ENCODE results near the gene PRRG2. TPM values are rescaled to one million over a fixed set of nuclear protein-coding genes. Genes with fewer than 3 reads are reported as not detected.
A peak's percentile ranks its signal among the peaks of the same experiment; 100 is the strongest.

The PRRG2 gene
- total and polyA plus RNA-seq, 10 of the 15 experiments (the other 5 are each of a cell fraction or from before 2014, with no cell fraction given): 0.09 to 2.1 (median 0.86) TPM

DNA sequence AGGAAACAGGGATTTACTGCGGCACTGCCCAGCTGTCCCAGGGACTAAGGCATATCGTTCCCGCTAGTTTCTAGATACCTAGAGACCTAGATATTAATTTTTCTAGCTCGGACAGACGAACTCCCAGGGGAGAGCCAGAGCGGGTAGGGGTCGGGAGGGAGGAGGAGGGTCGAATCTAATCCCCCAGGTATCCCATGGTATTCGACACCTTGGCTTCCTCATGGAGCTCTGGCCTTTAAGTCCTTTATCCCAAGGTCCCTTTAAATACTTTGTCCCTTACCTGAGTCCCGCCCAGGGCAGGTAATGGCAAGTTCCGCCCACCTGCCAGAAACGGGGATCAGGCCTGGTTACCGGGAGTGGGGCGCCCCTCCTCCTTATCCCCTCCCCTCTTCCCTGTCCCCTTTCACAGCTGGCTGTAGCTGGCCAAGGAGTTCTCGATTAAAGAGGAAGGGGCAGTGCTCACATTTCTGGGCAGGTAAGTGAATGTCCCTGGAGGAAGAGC, at the start of gene PRRG2 (continued):
- TF ChIP-seq, protein P1, sequence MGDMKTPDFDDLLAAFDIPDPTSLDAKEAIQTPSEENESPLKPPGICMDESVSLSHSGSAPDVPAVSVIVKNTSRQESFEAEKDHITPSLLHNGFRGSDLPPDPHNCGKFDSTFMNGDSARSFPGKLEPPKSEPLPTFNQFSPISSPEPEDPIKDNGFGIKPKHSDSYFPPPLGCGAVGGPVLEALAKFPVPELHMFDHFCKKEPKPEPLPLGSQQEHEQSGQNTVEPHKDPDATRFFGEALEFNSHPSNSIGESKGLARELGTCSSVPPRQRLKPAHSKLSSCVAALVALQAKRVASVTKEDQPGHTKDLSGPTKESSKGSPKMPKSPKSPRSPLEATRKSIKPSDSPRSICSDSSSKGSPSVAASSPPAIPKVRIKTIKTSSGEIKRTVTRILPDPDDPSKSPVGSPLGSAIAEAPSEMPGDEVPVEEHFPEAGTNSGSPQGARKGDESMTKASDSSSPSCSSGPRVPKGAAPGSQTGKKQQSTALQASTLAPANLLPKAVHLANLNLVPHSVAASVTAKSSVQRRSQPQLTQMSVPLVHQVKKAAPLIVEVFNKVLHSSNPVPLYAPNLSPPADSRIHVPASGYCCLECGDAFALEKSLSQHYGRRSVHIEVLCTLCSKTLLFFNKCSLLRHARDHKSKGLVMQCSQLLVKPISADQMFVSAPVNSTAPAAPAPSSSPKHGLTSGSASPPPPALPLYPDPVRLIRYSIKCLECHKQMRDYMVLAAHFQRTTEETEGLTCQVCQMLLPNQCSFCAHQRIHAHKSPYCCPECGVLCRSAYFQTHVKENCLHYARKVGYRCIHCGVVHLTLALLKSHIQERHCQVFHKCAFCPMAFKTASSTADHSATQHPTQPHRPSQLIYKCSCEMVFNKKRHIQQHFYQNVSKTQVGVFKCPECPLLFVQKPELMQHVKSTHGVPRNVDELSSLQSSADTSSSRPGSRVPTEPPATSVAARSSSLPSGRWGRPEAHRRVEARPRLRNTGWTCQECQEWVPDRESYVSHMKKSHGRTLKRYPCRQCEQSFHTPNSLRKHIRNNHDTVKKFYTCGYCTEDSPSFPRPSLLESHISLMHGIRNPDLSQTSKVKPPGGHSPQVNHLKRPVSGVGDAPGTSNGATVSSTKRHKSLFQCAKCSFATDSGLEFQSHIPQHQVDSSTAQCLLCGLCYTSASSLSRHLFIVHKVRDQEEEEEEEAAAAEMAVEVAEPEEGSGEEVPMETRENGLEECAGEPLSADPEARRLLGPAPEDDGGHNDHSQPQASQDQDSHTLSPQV (IDR thresholded peaks at IDR 0.05): no peak
- TF ChIP-seq TCF12 (IDR thresholded peaks at IDR 0.05; ENCODE audit: low read depth, low read length) (no peak), NR2F1 (conservative IDR thresholded peaks at IDR 0.05) (no peak), CHD4 (IDR thresholded peaks at IDR 0.05) (no peak), ZNF217 (IDR thresholded peaks at IDR 0.05) (no peak), ZNF24 (IDR thresholded peaks at IDR 0.05) (no peak)

DNA sequence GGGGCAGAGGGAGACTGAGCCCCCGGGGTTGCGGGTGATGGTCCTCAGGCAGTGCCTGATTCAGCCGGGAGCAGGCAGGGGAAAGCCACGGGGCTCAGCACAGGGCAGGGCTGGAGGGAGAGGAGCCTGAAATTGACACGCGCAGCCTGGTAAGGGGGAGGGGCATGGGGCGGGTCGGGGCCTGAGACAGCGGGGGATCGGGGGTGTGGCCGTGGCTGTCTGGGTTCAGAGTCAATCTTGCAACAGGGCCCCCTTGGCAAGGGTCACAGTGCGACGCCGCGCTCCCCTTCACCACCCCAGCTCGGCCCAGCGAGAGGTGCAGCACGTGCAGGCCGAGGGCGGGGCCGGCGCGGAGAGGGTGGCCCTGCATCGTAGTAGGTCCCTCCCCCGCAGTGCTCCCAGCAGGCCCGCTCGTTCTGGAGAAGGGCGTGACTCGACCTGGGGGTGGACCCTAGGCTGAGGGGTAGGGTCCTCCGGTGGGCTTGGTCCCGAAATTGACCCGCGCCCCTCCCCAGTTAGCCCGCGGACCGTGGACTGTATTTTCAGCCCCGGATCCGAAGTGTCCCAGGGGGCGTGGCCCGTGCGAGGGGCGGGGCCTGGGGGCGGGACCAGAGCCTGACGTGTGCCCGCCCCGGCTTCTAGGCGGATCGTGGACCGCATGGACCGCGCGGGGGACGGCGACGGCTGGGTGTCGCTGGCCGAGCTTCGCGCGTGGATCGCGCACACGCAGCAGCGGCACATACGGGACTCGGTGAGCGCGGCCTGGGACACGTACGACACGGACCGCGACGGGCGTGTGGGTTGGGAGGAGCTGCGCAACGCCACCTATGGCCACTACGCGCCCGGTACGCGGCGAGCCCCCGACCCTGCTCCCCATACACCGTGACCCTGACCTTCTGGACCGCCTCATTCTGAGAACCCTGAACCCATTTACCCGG, 47.3 kb upstream of the PRRG2 start:
- Histone ChIP-seq H2AFZ (ENCODE audit: control insufficient read depth, low read depth, low read length) (peak overlapping the region; percentile 95), H3K4me1 (ENCODE audit: control insufficient read depth, insufficient read depth, low read length) (peaks cover 10% of the 10 kb centered on the region), H3K27me3 (replicated peaks in 1 of 2; ENCODE audit: control insufficient read depth in 2 of 2, insufficient read depth in 2 of 2, low read length in 1 of 2) (peaks cover 2 to 4% of the 10 kb centered on the region in 2 experiments; a peak in 3 of 4 replicates), H3K4me3 (peak overlapping the region; percentile 68), H3K9ac (ENCODE audit: control insufficient read depth, insufficient read depth, low read length) (0 out of 2 replicates have a peak overlapping the region, but pooled peaks have one; percentile 27), H4K20me1 (ENCODE audit: control insufficient read depth, insufficient read depth) (no peaks in the 10 kb centered on the region), H3K9me3 (replicated peaks; ENCODE audit: control insufficient read depth, insufficient read depth, low read length) (no peaks in the 10 kb centered on the region), H3K27ac (ENCODE audit: control insufficient read depth, insufficient read depth) (no peak overlapping the region), H3K36me3 (ENCODE audit: control insufficient read depth in 2 of 2, insufficient read depth in 2 of 2, low read length in 1 of 2) (no peaks in the 10 kb centered on the region), H3K79me2 (ENCODE audit: control insufficient read depth, insufficient read depth, low read length) (no peaks in the 10 kb centered on the region), H3K4me2 (ENCODE audit: control insufficient read depth, insufficient read depth) (peak overlapping the region; percentile 98)
- peak; percentile 18 for FAIRE-seq
- intact Hi-C loops (cut with micrococcal nuclease; ENCODE audit: unreplicated experiment): no loop called here
- SMC1A ChIA-PET (ENCODE audit: uncharacterized antibody, unreplicated experiment): interaction anchor here (1.5 to 3.1 kb wide), 2 partner anchors 13 to 26 kb away, joined by 4 to 12 read pairs; no protein-coding TSS in a partner anchor
- WGBS (ENCODE audit: insufficient coverage, insufficient replicate concordance, low lambda C conversion rate, missing lambda C conversion rate): 4% methylated on average over 52 of the region's 87 CpGs
- BruUV-seq (replicated peaks): no TSS peak
- DNase-seq (ENCODE audit: low read depth, low spot score): peak; percentile 19
- CTCF ChIA-PET: interaction anchor here (1.0 to 3.5 kb wide), 11 partner anchors 13 to 116 kb away, joined by 3 to 20 read pairs (median 5); partner anchors contain the start of gene FLT3LG
- peak; percentile 95 for ATAC-seq
- in situ Hi-C loops (cut with MboI): no loop called here
- POLR2A ChIA-PET: interaction anchor here (0.5 to 0.6 kb wide), 2 partner anchors 39 to 145 kb away, joined by 5 read pairs; no protein-coding TSS in a partner anchor
- RAD21 ChIA-PET (ENCODE audit: unreplicated experiment): interaction anchor here (1.0 to 1.9 kb wide), 2 partner anchors 13 to 106 kb away, joined by 3 to 10 read pairs; partner anchors contain the start of gene RRAS
- no peak for TF ChIP-seq TARDBP (IDR thresholded peaks at IDR 0.05; ENCODE audit: borderline replicate concordance)
- TF ChIP-seq STAT1 (conservative IDR thresholded peaks at IDR 0.05): no peak
- TF ChIP-seq, protein P2, sequence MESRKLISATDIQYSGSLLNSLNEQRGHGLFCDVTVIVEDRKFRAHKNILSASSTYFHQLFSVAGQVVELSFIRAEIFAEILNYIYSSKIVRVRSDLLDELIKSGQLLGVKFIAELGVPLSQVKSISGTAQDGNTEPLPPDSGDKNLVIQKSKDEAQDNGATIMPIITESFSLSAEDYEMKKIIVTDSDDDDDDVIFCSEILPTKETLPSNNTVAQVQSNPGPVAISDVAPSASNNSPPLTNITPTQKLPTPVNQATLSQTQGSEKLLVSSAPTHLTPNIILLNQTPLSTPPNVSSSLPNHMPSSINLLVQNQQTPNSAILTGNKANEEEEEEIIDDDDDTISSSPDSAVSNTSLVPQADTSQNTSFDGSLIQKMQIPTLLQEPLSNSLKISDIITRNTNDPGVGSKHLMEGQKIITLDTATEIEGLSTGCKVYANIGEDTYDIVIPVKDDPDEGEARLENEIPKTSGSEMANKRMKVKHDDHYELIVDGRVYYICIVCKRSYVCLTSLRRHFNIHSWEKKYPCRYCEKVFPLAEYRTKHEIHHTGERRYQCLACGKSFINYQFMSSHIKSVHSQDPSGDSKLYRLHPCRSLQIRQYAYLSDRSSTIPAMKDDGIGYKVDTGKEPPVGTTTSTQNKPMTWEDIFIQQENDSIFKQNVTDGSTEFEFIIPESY (IDR thresholded peaks at IDR 0.05): no peak
- no peak for TF ChIP-seq KDM1A (IDR thresholded peaks at IDR 0.05; ENCODE audit: borderline replicate concordance)
- no peak for TF ChIP-seq RFX5 (IDR thresholded peaks at IDR 0.05; ENCODE audit: low read depth, low read length)
- TF ChIP-seq ZNF207 (IDR thresholded peaks at IDR 0.05; ENCODE audit: borderline replicate concordance): no peak
- TF ChIP-seq RB1 (IDR thresholded peaks at IDR 0.05; ENCODE audit: borderline replicate concordance): no peak
- peak; percentile 72 for TF ChIP-seq NR2F1 (conservative IDR thresholded peaks at IDR 0.05)
- no peak for TF ChIP-seq RCOR1 (conservative IDR thresholded peaks at IDR 0.05; ENCODE audit: low read depth, low read length)
